Prostate gland (tissue), 1 donor: ENCODE data around the gene PDCD7.

Experiments used
- POLR2A ChIP-seq: fragments of 450-650 bp; IDR thresholded peaks from one replicate; pipeline ENCODE4 v1.6.1; 2016; ENCODE audit warnings: antibody characterized with exemption, mild to moderate bottlenecking
- POLR2AphosphoS5 ChIP-seq: sonication (generic); formaldehyde crosslinking; IDR thresholded peaks from one replicate; pipeline ENCODE4 v1.6.1; 2017; ENCODE audit warnings: antibody characterized with exemption

DNA sequence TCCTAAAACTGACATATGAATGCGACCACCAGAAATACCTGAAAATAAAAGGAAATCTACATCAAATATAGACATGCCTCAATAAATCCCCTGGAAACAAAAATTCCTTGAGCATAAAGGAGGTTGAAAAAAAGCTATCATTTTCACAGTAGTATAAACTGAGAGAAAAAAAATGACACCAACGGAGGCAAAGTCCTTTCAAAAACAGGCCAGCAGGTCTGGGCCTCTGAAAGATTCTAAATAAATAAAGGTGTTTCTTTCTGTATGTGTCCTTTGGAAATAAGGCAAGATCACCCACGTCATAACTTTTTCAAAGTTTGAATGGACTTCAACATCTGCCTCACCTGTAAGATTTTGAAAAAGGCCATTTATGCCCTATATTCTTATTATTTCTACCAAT lies 46.6 kb upstream of the PDCD7 start:
- TF ChIP-seq POLR2A (no peak), POLR2AphosphoS5 (no peak)
